ENCODE data around the gene UNC45B.

DNA sequence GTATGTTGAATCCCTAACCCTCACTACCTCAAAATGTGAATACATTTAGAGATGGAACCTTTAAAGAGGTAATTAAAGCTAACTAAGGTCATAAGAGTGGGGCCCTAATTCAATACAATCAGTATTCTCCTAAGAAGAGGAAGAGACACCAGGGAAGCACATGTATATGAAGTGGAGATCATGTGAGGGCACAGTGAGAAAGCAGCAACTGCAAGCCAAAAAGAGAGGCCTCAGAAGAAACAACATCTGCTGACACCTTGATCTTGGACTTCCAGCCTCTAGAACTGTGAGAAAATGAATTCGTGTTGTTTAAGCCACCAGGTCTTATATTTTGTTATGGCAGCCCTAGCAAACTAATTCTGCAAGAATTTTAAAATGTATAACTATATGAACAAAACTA is 82.0 kb downstream of the UNC45B start:
- TF ChIP-seq CTCF (IDR thresholded peaks at IDR 0.05; ENCODE audit: insufficient read depth, low read length, poor library complexity, severe bottlenecking) (no peak), EZH2phosphoT487 (conservative IDR thresholded peaks at IDR 0.05; ENCODE audit: low read length) (no peak)
